Activated CD8-positive, alpha-beta memory T cell treated with anti-CD3 and anti-CD28 coated beads, Interleukin-2, amount 50 U/mL, for 48 hours (primary cell): ENCODE measurements around the gene PDZD4.
A peak's percentile ranks its signal among the peaks of the same experiment; 100 is the strongest.

Experiments used
- DNase-seq: peaks from one replicate; pipeline ENCODE4 v3.0.0-alpha.2; 2020

The PDZD4 gene

DNA sequence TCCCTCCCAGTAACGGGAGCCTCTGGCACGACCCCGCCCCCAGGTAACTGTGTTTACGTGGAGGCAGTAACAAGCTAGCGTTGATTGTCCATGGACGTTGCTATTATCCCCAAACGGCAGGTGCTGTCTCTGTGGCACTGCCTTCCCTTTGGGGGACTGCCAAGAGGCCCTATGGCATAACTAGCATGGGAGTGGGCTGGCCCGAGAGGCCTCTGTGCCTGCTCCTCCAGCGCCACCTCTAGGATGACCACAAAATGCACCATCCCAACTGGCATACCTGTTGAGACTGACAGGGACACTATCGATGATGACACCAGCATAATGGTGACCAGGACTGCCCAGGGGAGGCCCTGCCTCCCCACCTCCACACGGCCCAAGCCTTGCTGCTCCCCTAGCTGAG is 48.0 kb downstream of the PDZD4 start:
- no peak for DNase-seq

DNA sequence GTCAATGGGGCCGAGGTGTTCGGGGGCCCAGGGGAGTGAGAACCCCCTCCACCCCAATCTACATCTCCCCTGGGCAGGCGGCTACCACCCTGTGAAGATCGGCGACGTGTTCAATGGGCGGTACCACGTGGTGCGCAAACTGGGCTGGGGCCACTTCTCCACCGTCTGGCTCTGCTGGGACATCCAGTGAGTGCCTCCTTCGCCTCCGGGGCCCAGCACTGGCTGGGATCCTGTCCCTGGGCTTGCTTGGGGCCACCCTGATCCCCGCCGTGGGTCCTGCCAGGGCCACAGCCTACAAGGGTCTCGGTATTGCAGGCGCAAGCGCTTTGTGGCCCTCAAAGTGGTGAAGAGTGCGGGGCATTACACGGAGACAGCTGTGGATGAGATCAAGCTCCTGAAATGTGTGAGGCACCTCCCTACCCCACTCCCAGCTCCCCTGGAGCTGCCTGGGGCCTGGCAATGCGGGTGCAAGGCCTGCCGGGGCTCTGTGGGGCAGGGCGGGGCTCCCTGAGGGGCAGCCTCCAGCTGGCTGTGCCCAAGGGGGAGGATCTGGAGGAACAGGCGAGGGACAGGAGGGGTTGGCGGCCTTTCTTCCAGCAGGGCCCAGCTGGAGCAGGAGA is 48.8 kb downstream of the PDZD4 start:
- DNase-seq = no peak

DNA sequence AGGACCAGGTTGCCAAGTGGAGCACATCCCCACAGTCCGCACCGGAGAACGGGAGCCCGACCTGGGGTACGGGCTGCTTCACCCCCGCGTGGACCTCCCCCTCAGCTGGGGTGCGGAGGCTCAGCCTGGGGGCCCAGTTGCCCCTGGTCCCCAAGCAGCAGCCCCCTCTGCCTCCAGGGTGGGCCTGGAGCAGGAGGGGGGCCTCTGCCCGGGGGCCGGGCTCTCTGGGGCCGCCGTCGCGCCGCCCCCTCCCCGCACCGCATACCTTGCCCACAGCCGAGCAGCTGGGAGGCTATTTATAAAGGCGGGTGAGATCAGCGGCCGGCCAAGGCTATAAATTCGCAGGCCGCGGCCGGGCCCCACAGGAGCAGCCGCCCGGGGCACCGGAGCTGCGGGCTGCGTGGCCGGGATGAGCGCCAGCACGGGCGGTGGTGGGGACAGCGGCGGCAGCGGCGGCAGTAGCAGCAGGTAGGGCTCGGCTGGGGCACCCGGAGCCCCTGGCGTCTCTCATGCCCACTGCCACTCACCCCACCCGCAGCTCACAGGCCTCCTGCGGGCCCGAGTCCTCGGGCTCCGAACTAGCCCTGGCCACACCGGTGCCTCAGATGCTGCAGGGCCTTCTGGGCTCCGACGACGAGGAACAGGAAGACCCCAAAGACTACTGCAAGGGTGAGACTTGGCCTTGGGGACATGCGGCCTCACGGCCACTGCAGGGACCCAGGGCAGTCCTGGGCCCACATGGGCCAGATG is 49.5 kb downstream of the PDZD4 start, which contains the start of gene SRPK3:
TSS of gene SRPK3 (plus strand) at position 364 of the 750 bp plus-strand sequence. CDS start at position 410, 46 bp downstream.
- DNase-seq = no peak

DNA sequence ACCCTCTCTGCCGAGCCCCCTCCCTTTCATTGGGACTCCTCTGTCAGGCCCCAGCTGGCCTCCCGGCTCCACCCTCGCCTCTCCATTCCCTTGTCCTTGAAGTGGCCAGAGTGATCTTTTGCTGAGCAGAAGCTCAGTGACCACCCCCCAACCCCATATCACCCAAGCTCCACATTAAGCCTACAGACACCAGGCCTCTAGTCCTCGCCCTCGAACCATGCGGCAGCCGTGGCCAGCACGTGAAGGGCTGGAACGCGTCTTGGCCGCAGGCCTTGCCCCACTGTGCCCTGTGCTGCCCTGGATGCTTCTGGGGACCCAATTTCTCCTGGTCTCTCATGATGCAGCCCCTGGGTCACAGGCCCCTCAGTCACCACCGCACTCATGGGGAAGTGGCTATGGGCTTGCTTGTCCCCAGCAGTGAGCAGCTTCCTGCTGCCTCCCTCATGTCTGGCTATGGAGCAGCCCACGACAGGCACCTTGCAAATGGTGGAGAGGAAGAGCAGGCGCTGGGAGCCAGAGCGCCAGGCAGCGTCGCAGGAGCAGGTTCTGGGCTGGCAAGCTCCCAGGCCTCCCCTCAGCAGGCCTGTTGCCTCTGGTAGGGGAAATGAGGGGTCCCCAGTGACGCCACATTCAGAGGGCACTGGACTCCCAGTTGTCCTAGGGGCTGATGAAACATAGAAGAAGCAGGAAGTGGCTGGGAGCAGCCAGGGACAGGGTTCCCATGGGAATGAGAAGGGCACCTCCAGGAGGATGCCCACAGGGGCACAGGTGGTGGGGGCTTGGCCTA is 50.3 kb downstream of the PDZD4 start:
- DNase-seq = no peak

DNA sequence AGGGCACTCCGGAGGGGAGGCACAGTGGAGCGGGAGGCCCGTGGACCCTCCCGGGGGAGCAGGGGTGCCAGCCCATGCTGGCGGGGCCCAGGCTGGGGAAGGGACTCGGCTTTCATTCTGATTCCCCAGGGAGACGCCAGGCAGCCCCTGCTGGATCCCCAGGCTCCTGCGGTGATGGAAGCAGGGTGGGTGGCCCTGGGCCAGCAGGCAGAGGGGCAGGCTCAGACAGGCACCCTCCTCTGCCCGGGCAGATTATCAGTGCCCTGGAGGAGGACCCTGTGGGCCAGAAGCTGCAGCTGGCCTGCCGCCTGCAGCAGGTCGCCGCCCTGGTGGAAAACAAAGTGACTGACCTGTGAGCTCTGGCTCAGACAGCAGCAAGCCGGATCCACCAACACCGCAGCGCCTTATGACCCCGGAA is 51.7 kb downstream of the PDZD4 start:
- no peak for DNase-seq

DNA sequence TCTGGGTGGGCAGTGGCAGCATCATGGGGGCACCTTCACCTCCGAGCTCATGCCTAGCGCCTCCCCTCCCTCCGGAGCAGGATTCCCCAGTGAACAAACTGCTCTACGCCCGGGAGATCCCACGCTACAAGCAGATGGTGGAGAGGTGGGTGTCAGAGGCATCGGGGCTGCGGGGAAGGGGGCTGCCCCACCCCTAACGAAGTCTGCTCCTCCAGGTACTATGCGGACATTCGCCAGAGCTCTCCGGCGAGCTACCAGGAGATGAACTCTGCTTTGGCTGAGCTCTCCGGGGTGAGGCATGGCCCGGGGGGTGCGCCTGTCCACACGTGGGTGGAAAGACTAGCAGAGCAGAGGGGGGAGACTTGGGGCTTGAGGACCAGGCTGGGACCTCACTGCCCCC is 52.2 kb downstream of the PDZD4 start:
- DNase-seq = no peak

DNA sequence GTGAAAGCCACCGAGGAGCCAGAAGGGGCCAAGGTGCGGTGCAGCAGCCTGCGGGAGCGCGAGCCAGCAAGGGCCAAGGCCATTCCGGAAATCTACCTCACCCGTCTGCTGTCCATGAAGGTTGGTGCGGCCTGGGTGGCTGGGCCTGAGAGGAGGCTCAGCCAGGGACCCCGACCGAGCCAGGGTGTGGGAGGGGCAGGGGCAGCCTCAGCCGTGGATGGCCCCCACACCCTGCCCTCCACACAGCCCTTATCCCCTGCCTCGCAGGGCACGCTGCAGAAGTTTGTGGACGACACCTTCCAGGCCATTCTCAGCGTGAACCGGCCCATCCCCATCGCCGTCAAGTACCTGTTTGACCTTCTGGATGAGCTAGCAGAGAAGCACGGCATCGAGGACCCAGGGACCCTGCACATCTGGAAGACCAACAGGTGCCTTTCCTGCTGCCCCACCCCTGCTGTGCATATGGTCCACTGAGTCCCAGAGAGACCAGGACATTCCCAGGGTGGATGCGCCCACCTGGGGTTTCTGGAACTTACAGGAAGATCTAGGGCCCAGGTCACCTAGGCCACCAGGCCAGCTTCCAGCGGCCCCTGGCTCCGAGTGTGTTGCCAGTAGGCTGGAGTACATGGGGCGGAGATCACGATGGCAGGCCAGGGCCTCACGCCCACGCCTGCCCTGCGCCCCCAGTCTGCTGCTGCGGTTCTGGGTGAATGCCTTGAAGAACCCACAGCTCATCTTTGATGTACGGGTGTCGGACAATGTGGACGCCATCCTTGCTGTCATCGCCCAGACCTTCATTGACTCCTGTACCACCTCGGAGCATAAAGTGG is 52.9 kb downstream of the PDZD4 start:
- DNase-seq = no peak

DNA sequence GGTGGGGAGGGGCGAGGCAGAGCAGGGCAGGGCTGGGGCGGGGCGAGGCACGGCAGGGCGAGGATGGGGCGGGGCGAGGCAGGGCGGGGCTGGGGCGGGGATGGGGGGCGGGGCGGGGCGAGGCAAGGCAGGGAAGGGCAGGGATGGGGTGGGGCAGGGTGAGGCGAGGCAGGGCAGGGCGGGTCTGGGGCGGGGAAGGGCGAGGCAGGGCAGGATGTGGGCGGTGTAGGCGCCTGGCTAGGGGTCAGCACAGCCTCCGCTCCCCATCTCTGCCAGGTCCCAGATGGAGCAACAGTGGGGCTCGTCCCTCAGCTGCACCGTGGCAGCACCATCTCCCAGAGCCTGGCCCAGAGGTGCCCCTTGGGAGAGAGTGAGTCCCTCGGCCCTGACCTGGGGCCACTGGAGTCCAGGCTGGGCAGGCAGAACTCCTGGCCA is 53.7 kb downstream of the PDZD4 start:
- DNase-seq = no peak

DNA sequence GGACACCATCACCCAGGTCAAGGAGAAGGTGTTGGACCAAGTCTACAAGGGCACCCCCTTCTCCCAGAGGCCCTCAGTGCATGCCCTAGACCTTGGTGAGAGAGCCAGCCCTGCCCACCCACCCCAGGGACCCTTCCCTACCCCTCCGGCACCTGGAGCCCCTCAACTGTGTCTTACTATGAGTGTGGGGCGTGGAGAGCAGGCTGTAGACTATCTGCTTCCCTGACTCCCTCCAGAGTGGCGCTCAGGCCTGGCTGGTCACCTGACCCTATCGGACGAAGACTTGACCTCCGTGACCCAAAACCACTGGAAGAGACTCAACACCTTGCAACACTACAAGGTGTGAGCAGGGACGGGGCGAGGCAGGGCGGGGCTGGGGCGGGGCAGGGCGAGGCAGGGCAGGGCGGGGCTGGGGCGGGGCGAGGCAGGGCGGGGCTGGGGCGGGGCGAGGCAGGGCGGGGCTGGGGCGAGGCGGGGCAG is 54.2 kb downstream of the PDZD4 start:
- DNase-seq = no peak

DNA sequence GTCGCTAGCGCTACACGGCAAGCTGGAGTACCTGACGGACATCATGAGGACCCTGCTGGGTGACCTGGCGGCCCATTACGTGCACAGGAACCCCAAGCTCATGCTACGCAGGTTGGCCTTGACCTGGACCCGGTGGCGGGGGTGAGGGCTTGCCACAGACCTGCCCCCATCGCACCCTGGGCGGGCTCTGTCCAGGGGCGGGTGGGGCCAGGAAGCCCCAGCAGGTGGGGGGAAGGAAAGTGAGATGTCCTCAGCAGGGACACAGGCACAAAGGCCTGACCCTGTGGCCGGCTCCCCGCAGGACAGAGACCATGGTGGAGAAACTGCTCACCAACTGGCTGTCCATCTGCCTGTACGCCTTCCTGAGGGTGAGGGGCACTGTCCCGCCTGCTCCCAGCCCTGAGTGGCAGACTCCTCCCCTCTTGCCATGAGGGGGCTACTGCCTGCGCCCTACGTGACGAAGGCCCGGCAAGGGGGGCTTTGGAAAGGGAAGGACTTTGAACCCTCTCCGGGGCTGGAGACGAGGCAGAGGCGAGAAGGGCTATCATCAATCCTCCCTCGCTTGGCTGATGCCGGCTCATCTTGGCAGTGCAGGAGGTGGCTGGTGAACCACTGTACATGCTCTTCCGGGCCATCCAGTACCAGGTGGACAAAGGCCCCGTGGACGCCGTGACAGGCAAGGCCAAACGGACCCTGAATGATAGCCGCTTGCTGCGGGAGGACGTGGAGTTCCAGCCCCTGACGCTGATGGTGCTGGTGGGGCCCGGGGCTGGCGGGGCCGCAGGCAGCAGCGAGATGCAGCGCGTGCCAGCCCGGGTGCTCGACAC is 54.8 kb downstream of the PDZD4 start:
- DNase-seq = no peak

DNA sequence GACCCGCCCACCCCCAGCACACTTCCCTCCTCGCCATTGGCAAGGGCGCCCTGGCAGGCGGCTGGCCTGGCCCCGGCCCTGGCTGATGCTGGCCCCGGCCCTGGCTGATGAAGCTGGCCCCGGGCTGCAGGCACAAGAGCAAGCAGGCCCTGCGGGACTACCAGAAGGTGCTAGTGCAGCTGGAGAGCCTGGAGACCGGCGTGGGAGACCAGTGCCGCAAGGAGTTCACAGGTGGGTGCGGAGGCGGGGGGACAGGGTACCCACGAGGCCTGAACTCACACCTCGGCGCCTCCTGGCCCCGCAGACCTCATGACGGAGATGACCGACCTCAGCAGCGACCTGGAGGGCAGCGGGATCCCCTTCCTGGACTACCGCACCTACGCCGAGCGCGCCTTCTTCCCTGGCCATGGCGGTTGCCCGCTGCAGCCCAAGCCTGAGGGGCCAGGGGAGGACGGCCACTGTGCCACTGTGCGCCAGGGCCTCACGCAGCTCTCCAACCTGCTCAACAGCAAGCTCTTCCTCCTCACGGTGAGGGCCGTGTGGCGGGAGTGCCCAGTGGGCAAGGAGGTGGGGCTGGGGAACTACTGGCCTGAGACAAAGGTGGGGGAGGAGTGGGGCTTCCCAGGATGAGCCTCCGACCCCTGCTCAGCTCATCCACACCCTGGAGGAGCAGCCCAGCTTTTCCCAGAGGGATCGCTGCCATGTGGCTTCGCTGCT is 55.6 kb downstream of the PDZD4 start:
- no peak for DNase-seq

DNA sequence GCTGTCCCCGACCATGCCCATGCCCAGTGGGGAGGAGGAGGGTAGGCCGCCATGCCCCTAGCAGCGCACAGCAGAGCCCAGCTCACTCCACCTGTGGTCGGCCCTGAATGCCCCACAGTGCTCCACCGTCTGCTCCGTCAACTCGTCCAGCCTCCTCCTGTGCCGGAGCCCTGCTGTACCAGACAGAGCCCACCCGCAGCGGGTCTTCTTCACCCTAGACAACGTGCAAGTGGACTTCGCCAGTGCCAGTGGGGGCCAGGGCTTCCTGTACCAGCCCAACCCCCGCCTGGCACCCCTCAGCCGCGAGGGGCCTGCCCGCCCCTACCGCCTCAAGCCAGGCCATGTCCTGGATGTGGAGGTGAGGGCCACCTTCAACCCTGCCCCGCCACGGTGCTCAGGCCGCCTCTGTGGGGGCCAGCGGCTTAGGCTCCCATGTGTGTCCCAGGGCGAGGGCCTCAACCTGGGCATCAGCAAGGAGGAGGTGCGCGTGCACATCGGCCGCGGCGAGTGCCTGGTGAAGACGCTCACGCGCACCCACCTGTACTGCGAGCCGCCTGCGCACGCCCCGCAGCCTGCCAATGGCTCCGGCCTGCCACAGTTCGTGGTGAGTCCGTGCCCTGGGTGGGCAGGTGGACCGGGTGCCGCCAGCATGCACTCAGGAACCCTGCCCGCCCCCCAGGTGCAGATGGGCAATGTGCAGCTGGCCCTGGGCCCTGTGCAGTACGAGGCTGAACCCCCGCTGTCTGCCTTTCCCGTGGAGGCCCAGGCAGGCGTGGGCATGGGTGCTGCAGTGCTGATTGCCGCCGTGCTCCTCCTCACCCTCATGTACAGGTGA is 56.4 kb downstream of the PDZD4 start:
- DNase-seq = no peak

DNA sequence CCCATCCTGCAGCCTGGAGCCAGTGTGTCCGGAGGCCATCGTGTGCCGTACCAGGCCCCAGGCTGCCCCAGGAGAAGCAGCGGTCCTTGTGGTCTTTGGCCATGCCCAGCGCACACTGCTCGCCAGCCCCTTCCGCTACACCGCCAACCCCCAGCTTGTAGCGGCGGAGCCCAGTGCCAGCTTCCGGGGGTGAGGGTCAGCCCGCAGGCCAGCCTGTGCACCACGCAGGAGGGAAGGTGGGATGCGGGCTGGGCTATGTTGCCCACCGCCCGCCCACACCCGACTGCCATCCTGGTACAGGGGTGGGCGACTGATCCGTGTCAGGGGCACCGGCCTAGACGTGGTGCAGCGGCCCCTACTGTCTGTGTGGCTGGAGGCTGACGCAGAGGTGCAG is 57.1 kb downstream of the PDZD4 start:
- no peak for DNase-seq

DNA sequence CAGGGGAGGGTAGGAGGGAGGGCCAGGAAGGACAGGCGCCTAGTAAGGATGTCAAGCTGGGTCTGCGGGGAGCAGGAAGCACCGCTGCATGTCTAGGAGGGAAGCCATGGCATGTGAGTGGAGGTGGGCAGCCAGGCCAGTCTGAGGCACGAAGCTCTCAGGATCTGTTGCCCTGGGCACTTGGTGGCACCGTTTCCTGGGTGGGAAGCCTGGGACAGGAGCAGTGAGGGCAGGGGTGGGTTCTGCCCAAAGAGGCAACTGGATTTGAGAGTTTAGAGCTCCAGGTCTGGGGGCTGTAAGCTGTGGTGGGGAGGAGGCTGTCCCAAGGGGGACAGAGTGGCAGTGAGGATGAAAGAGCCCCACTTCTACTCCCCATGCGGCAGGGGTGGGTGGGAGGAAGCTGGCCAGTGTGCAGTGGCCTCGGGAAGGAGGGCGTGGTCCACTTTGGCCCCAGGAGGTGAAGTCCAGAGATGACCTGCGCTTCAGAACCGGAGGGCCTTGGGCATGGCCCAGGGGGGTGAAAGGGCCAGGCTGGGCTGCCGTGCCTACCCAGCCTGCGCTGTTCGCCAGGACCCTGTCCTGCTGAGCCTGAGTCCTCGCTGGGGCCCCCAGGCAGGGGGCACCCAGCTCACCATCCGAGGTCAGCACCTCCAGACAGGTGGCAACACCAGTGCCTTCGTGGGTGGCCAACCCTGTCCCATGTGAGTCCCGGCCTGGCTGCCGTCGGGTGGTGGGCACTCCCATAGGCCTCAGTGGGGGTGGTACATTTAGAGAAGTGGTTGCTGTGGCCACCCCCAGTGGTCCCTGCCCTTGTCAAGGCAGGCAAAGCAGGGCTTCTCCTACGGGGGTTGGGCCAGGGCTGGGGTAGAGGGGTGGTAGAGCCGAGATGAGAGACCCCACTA is 57.8 kb downstream of the PDZD4 start:
- no peak for DNase-seq

DNA sequence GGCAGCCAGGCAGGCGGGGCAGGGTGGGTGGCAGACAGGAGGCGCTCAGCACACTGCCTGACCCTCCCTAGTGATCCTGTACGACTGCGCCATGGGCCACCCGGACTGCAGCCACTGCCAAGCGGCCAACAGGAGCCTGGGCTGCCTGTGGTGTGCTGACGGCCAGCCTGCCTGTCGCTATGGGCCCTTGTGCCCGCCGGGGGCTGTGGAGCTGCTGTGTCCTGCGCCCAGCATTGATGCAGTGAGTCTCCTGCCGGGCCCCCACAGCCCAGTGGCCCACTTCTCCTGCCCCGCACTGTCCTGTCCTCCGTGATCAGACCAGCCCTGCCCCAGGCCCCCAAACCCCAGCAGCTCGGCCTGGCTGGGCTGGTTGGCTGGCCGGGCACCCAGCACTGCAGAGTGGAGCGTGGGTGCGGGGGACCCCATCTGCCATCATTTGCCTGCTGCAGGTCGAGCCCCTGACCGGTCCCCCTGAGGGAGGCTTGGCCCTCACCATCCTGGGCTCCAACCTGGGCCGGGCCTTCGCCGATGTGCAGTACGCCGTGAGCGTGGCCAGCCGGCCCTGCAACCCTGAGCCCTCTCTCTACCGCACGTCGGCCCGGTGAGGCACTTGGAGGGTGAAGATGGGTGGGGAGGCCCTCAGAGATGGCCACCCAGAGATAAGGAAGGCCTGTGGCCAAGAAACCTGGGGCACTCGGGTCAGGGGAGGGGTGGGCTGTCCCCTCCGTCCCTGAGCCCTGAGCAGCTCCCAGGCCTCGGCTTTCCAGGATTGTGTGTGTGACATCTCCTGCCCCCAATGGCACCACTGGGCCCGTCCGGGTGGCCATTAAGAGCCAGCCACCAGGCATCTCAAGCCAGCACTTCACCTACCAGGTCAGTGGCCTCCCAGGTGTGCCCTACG is 58.7 kb downstream of the PDZD4 start:
- peak; percentile 30 for DNase-seq

DNA sequence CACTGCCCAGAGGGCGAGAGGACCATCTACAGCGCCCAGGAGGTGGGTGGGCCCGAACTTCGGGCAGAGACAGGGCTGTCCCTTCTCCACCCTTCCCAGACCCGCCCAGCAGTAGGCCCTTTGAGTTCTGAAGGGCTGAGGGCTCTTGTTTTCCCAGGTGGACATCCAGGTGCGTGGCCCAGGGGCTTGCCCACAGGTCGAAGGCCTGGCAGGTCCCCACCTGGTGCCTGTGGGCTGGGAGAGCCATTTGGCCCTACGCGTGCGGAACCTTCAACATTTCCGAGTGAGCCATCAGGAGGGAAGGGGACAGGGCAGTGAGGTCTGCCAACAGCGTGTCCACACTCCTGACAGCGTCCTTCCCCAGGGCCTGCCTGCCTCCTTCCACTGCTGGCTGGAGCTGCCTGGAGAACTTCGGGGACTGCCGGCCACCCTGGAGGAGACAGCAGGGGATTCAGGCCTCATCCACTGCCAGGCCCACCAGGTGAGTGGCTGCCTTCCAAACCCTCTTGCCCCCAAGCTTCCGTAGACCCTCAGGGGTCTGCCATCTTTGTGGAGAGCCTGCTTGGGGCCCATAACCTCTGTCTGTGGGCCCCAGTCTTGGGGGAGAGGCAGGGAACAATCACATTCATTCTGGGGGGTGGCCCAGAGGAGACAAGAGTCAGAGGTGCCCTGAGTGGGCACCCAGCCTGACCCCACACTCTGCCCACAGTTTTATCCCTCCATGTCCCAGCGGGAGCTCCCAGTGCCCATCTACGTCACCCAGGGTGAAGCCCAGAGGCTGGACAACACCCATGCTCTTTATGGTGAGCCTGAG is 59.5 kb downstream of the PDZD4 start:
- DNase-seq = no peak
